SK-N-SH (cell line): ENCODE results near the gene ITGA2B. TPM values are rescaled to one million over a fixed set of nuclear protein-coding genes. Genes with fewer than 3 reads are reported as not detected.

ENCODE experiments used
- CTCF ChIA-PET: fragments of 300-600, 350-600 bp; formaldehyde crosslinking; extraction: SDS; loops from one replicate; lab custom pipeline; 2021; lab: Yijun Ruan, JAX
- POLR2A ChIA-PET: fragments of 350-600 bp; sonication (Branson Sonifier 250); formaldehyde crosslinking; extraction: SDS; loops from one replicate; lab custom pipeline; 2020; ENCODE audit warnings: antibody characterized with exemption, inconsistent platforms; lab: Yijun Ruan, JAX
- DNase-seq: peaks from one replicate; pipeline ENCODE4 v3.0.0; 2012
- H2AFZ ChIP-seq: fragments of 200-600 bp; sonication (generic); 2 replicates; pipeline ENCODE4 v1.8.1; 2016; ENCODE audit warnings: antibody characterized with exemption, mild to moderate bottlenecking, low read depth
- H3F3A ChIP-seq: fragments of 200-600 bp; sonication (generic); replicated peaks from 2 replicates; pipeline ENCODE3; 2016; ENCODE audit warnings: antibody characterized with exemption, mild to moderate bottlenecking; ENCODE audit not compliant: insufficient read depth
- H3K27ac ChIP-seq, 2 experiments: fragments of 200-500 bp in 1 of 2; fragments of 200-600 bp in 1 of 2; sonication (Bioruptor generic) in 1 of 2; sonication (generic), shearing (Covaris generic) in 1 of 2; 2 replicates each; pipeline versions ENCODE4 v1.5.1 to v1.6.1; 2014 to 2016; ENCODE audit warnings: low read depth in 2 of 2, inconsistent platforms in 1 of 2, low read length in 1 of 2, mild to moderate bottlenecking in 1 of 2, mixed read lengths in 1 of 2
- H3K27me3 ChIP-seq: fragments of 200-600 bp; sonication (generic), shearing (Covaris generic); 2 replicates; pipeline ENCODE4 v1.6.1; 2016; ENCODE audit warnings: mixed run types; ENCODE audit not compliant: insufficient read depth
- H3K36me3 ChIP-seq, 2 experiments: fragments of 200-500 bp in 1 of 2; fragments of 200-600 bp in 1 of 2; sonication (Bioruptor generic) in 1 of 2; sonication (generic) in 1 of 2; replicated peaks in 1 of 2; 2 replicates each; pipeline versions ENCODE3 to v1.5.1; 2014 to 2016; ENCODE audit warnings: low read length in 1 of 2, mild to moderate bottlenecking in 1 of 2; ENCODE audit not compliant: insufficient read depth in 2 of 2, control insufficient read depth in 1 of 2
- H3K4me1 ChIP-seq, 2 experiments: fragments of 200-500 bp in 1 of 2; fragments of 200-600 bp in 1 of 2; sonication (Bioruptor generic) in 1 of 2; sonication (generic), shearing (Covaris generic) in 1 of 2; 2 replicates each; pipeline versions ENCODE4 v1.5.1 to v1.6.1; 2014 to 2016; ENCODE audit warnings: low read depth in 1 of 2, low read length in 1 of 2, mixed run types in 1 of 2; ENCODE audit not compliant: insufficient read depth in 2 of 2, control insufficient read depth in 1 of 2
- H3K4me2 ChIP-seq: fragments of 200-600 bp; sonication (generic), shearing (Covaris generic); 2 replicates; pipeline ENCODE4 v1.6.1; 2017; ENCODE audit warnings: mixed run types
- H3K4me3 ChIP-seq, 2 experiments: fragments of 200-500 bp in 1 of 2; fragments of 200-600 bp in 1 of 2; sonication (Bioruptor generic) in 1 of 2; sonication (generic), shearing (Covaris generic) in 1 of 2; 2 replicates each; pipeline versions ENCODE4 v1.5.1 to v1.8.1; 2014 to 2016; ENCODE audit warnings: low read depth in 2 of 2, inconsistent platforms in 1 of 2, low read length in 1 of 2, mild to moderate bottlenecking in 1 of 2, mixed read lengths in 1 of 2, moderate library complexity in 1 of 2
- H3K79me2 ChIP-seq: fragments of 200-600 bp; sonication (generic); 2 replicates; pipeline ENCODE4 v1.8.1; 2017; ENCODE audit warnings: mild to moderate bottlenecking; ENCODE audit not compliant: insufficient read depth
- H3K9ac ChIP-seq: fragments of 200-600 bp; sonication (generic); 2 replicates; pipeline ENCODE4 v1.6.1; 2017; ENCODE audit warnings: mixed run types
- H3K9me2 ChIP-seq: fragments of 200-600 bp; sonication (generic); 2 replicates; pipeline ENCODE4 v1.6.1; 2017; ENCODE audit warnings: mixed run types
- H3K9me3 ChIP-seq: fragments of 200-600 bp; sonication (generic); 2 replicates; pipeline ENCODE4 v1.6.1; 2017; ENCODE audit warnings: mixed run types, mild to moderate bottlenecking, moderate library complexity
- H4K20me1 ChIP-seq: fragments of 200-600 bp; sonication (generic); 2 replicates; pipeline ENCODE4 v1.6.1; 2017; ENCODE audit warnings: mild to moderate bottlenecking, mixed run types; ENCODE audit not compliant: insufficient read depth
- MXI1 ChIP-seq: IDR thresholded peaks from 2 replicates; pipeline ENCODE4 v1.6.1; 2012; ENCODE audit warnings: mild to moderate bottlenecking, low read depth, low read length, improper control_type of control experiment
- RAD21 ChIP-seq: IDR thresholded peaks from 2 replicates; pipeline ENCODE4 v1.6.1; 2012; ENCODE audit warnings: mild to moderate bottlenecking, low read length
- SIN3A ChIP-seq: IDR thresholded peaks from 2 replicates; pipeline ENCODE4 v1.6.1; 2012; ENCODE audit warnings: low read depth, mild to moderate bottlenecking, low read length, moderate library complexity, borderline replicate concordance
- SMC3 ChIP-seq: IDR thresholded peaks from 2 replicates; pipeline ENCODE4 v1.6.1; 2012; ENCODE audit warnings: low read depth, low read length, improper control_type of control experiment
- TAF1 ChIP-seq: IDR thresholded peaks from 2 replicates; pipeline ENCODE4 v1.6.1; 2012; ENCODE audit warnings: low read depth, mild to moderate bottlenecking, low read length, moderate library complexity, borderline replicate concordance
- YY1 ChIP-seq: IDR thresholded peaks from 2 replicates; pipeline ENCODE4 v1.4.0; 2012; ENCODE audit warnings: low read depth, mild to moderate bottlenecking
- ZBTB33 ChIP-seq: IDR thresholded peaks from 2 replicates; pipeline ENCODE4 v1.4.0; 2012; ENCODE audit warnings: low read depth, borderline replicate concordance
- WGBS: methylation state at CpG from one replicate; pipeline ENCODE4 v1.1.6; 2017; ENCODE audit warnings: low lambda C conversion rate; 5-methylcytosine and 5-hydroxymethylcytosine counted together
- polyA plus RNA-seq, 3 experiments: library from polyadenylated mRNA; depleted of rRNA; stranded (reverse); fragments of >200 nt; gene quantifications; 2 replicates each; pipeline ENCODE4 v1.2.3, GENCODE V29; 2012
- TF ChIP-seq, protein P1 (sequence below): fragments of 200-600 bp; sonication (generic); IDR thresholded peaks from 2 replicates; pipeline ENCODE4 v1.6.1; 2017; ENCODE audit warnings: antibody characterized with exemption, mild to moderate bottlenecking, moderate library complexity
- TF ChIP-seq, protein P2 (sequence below): IDR thresholded peaks from 2 replicates; pipeline ENCODE4; 2012

Gene ITGA2B
- polyA plus RNA-seq, 1 of the 3 experiments (the other 2 are of a cell fraction): 1.3 TPM

DNA sequence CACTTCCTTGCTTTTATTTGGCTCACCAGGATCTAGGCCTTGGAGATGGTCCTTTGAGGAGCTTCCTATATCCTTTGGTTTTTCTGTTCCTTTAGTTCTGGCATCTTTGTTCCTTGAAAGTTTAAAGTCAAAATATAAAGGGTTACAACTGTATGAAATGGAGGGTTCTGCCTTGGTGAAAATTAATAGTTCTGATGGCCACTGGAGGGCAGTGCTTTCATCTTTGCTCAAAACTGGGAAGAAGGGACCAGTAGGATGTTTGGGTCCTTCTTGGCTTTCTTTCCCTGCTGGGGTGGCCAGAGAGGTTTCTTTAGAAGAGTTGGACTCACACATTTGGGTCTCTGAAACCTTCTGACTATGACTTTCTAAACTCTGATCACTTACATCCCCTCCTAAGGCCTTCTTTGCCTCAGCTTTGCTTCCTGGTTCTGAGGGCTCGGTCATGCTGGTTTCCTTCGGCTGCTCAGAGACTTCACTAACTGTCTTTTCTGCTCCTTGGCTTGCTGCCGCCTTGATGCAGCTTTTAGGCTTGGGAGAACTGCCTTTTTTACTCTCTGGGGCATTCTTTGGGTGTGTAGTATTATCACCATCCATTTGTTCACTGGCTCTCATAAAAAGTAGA is 10.9 kb upstream of the ITGA2B start:
- peak; percentile 55 for TF ChIP-seq SMC3
- TF ChIP-seq YY1: no peak
- TF ChIP-seq RAD21: peak; percentile 59
- TF ChIP-seq, protein P1, sequence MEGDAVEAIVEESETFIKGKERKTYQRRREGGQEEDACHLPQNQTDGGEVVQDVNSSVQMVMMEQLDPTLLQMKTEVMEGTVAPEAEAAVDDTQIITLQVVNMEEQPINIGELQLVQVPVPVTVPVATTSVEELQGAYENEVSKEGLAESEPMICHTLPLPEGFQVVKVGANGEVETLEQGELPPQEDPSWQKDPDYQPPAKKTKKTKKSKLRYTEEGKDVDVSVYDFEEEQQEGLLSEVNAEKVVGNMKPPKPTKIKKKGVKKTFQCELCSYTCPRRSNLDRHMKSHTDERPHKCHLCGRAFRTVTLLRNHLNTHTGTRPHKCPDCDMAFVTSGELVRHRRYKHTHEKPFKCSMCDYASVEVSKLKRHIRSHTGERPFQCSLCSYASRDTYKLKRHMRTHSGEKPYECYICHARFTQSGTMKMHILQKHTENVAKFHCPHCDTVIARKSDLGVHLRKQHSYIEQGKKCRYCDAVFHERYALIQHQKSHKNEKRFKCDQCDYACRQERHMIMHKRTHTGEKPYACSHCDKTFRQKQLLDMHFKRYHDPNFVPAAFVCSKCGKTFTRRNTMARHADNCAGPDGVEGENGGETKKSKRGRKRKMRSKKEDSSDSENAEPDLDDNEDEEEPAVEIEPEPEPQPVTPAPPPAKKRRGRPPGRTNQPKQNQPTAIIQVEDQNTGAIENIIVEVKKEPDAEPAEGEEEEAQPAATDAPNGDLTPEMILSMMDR: peak; percentile 69
- H2AFZ ChIP-seq: no peak overlapping the region
- no peak for DNase-seq
- CTCF ChIA-PET: interaction anchor here (0.8 to 2.5 kb wide), 14 partner anchors 9 to 214 kb away, joined by 3 to 13 read pairs (median 4); partner anchors contain the start of genes ITGA2B and TMUB2
- no peaks in the 10 kb centered on the region for H4K20me1 ChIP-seq
- H3K27ac ChIP-seq: no peak overlapping the region
- no peak overlapping the region for H3K4me2 ChIP-seq
- no peaks in the 10 kb centered on the region for H3K27me3 ChIP-seq
- peaks cover 54 to 56% of the 10 kb centered on the region in 2 experiments for H3K36me3 ChIP-seq
- H3K9ac ChIP-seq: no peak overlapping the region
- peaks cover 3% of the 10 kb centered on the region for H3F3A ChIP-seq
- H3K9me2 ChIP-seq: no peaks in the 10 kb centered on the region
- H3K79me2 ChIP-seq: no peaks in the 10 kb centered on the region
- H3K9me3 ChIP-seq: no peaks in the 10 kb centered on the region
- H3K4me3 ChIP-seq: no peak overlapping the region
- WGBS: 100% methylated on average over 3 of the region's 3 CpGs
- POLR2A ChIA-PET: no interaction called here
- H3K4me1 ChIP-seq: no peaks in the 10 kb centered on the region

DNA sequence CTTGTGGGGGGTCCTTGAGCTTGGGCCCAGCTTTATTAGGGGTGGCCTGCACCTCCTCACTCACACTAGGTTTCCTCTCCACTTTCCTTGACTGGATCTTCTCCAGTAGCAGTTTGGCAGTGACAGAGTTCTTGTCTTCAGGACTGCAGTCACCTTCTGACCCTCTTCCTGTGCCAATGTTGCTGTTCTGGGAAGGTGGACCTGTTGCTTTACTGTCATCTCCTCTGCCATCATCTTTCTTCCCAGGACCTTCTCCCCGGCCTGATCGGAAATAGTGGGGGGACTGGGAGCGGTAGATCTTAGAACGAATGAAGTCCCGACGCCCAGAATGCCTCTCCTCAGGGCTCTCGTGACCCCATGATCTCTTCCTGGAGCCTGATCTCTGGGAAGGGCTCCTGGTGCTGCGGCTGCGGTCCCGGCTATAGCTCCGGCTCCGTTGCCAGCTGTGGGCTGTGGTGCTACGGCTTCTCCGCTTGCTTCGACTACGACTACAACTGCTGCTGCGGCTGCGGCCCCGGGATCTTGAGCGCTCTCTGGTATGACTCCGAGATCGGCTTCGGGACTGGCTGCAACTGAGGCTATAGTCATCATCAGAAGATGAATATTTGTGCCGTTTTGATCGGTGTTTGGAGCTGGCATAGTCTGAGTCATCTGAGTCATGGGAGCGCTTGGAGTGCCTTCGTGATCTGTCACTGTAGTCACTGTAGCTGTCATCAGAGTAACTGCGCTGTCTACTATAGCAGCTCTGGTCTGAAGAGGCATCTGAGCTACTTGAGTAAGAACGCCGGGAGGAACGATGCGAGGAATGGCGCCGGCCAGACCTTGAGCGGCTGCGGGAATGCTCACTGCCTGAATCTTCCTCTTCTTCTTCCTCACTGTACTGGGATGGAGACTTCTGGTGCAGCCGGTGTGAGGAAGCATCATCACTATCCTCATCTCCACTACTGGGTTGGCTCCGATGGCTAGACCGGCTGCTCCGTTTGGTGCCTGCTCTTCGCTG is 9.5 kb upstream of the ITGA2B start:
- no peaks in the 10 kb centered on the region for H3K4me1 ChIP-seq
- no peak overlapping the region for H3K4me3 ChIP-seq
- H4K20me1 ChIP-seq: no peaks in the 10 kb centered on the region
- no peak for TF ChIP-seq ZBTB33
- TF ChIP-seq TAF1: no peak
- TF ChIP-seq, protein P2, sequence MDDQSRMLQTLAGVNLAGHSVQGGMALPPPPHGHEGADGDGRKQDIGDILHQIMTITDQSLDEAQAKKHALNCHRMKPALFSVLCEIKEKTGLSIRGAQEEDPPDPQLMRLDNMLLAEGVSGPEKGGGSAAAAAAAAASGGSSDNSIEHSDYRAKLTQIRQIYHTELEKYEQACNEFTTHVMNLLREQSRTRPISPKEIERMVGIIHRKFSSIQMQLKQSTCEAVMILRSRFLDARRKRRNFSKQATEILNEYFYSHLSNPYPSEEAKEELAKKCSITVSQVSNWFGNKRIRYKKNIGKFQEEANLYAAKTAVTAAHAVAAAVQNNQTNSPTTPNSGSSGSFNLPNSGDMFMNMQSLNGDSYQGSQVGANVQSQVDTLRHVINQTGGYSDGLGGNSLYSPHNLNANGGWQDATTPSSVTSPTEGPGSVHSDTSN: no peak
- no peak for TF ChIP-seq SIN3A
- TF ChIP-seq MXI1: no peak
- TF ChIP-seq, all 33 proteins: peak for 0
- no peak overlapping the region for H3K27ac ChIP-seq
- no peaks in the 10 kb centered on the region for H3K9me3 ChIP-seq
- no peaks in the 10 kb centered on the region for H3K27me3 ChIP-seq
- H3K9me2 ChIP-seq: no peaks in the 10 kb centered on the region
- peaks cover 45 to 54% of the 10 kb centered on the region in 2 experiments for H3K36me3 ChIP-seq
- H3F3A ChIP-seq: no peaks in the 10 kb centered on the region
- DNase-seq: no peak
- no peaks in the 10 kb centered on the region for H3K79me2 ChIP-seq
- H3K9ac ChIP-seq: no peak overlapping the region
- H2AFZ ChIP-seq: no peak overlapping the region
- no peak overlapping the region for H3K4me2 ChIP-seq
- ChIA-PET CTCF (interaction anchor here (0.8 to 2.5 kb wide), 11 partner anchors 9 to 212 kb away, joined by 3 to 13 read pairs (median 4); partner anchors contain the start of genes ITGA2B and TMUB2), POLR2A (no interaction called here)
- 96% methylated on average over 39 of the region's 41 CpGs for WGBS
